Inflammatory macrophage treated with lipopolysaccharide for 1 hour (primary cell): ENCODE results near the gene TPSB2.
"Not testable (repeated sequence)": the region's sequence is repeated elsewhere in the genome, so short reads cannot be mapped to it uniquely, and the experiment has no call there.

Source experiments
- DNase-seq, 2 donors: peaks; one replicate each; pipeline ENCODE4 v3.0.0-alpha.2; 2020 to 2022

Gene TPSB2

DNA sequence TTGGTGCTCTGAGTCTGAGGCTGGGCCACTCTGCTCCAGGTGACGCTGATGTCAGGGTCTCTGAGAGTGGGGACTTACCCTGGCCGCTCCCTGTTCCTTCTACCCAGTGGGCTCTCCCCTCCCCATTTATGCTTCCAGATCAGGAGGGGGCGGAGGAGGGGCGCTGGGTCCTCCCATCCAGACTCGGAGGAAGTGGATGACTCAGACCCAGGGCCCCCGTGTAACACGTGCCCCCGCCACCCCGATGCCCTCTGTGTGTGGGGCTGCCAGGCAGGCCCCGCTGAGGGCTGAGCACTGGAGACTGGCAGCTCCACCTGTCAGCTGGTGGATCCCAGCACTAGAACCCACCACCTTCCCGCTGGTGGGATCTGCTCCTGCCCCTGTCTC is at the start of gene TPSB2:
Gene TPSB2 (minus strand): TSS at position 101 of the 387 bp plus-strand sequence. CDS start 233 bp downstream, outside the sequence.
- DNase-seq, result not testable (repeated sequence)

DNA sequence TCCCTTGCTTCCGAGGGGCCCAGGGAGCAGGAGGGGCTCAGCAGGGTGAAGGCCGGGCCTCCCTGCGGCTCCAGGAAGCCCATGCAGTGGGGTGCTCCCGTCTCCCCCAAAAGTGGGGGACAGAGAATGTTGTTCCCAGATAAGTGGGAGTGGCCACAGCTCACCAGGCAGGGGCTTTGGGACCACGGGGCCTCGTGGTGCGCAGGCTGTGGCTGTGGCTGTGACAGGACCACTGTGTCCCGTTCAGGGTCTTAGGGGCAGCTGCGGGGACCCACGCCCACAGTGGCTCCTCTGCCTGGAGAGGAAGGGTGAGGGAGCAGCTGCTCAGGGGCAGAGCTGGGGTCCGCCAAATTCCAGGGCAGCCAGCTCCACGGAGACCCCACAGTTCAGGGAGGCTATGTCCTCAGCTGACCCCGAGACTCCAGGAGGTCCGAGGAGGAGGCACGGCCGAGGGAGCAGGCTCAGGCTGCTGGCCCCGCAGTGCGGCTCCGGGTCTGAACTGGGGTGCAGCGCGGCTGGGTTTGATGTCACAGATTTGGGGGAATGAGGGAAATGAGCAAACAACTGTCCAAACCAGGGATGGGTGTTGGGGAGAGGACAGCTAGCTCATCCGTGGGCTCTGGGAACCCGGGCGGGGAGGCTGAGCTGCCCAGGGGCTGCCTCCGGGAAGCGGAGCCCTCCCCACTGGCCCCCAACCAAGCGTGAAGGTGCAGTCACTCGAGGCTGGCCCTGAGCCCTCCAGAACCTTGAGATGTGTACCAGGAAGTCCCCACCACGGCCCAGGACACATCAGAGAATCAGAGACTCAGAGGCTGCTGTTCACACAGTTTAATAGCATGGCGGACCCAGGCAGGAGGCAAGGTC is 49.3 kb upstream of the TPSB2 start:
- DNase-seq, result no peak

DNA sequence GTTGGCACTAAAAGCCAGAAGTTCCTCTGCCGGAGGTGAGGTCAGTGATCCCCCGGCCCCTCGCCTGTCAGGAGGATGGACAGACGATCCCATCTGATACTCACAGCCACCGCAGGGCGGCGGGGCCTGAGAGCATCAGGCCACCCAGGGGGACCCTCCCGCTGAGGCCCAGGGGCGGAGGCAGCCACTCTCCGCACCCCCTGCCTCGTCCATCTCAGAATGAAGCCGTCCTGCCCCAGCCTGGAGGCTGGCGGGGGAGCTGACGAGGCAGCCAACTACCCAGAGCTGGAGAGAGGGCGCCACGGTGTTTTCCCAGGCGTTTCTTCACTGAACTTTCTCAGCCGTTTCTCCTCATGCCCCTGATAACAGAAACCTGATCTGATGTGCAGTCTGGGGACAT is 48.5 kb upstream of the TPSB2 start:
- DNase-seq, result no peak

DNA sequence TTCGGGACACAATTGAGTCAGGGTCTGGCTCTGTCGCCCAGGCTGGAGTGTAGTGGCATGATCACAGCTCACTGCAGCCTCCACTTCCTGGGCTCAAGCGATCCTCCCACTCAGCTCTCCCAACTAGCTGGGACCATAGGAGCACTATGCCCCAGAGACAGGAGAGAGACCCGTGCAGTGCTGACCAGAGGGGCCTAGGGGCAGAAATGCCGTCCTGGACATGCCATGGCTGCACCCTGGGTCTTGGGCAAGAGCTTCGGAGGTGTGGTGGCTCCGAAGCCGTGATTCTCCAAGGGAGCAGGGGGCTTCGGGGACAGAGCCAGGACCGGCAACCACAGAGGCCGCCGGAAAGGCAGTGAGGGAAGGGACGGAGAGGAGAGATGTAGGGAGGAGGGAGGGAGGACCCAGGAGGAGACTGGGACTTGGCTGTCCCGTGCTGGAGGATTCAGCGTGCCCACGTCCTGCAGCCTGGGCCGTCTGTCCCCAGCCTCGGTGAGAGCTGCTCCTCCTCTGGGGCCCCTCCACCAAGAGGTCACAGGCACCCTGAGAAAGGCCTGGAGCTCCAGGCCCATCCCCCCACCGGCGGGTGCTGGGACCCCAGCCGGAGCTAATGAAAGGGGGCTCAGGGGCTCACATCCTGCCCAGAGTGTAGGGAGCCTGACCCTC is 47.8 kb upstream of the TPSB2 start:
- DNase-seq, result no peak

DNA sequence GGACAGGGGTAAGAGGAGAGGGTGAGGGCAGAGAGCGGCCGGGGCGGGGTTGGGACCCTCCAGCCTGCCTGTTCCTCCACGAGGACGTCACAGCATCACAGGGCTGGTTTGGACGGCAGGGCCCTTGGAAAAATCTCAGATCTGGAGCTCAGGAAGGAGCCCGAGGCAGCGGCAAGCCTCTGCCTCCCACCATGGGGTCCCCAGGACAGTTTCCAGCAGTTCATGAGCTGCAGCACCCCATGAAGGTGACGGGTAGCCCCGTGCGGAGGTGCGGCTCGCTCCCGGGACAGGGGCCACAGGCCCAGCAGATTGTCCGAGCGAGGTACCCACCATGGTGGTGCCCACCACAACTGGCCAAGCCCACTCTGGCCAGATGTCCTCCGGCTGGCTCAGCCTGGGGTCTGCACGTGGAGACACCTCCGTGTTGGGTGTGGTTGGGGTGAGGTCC is 47.2 kb upstream of the TPSB2 start:
- no peak for DNase-seq

DNA sequence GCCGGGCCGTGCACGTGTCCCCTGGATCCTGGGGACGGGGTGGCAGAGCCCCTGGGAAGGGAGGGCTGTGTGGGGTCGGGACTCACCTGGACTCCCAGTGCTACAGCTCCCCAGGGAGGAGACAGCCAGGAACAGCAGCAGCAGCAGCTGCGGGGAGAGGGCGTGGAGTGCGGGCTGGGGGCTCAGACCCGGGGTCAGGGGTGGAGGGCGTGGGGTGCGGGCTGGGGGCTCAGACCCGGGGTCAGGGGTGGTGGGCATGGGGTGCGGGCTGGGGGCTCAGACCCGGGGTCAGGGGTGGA is 46.5 kb upstream of the TPSB2 start:
- DNase-seq, result no peak

DNA sequence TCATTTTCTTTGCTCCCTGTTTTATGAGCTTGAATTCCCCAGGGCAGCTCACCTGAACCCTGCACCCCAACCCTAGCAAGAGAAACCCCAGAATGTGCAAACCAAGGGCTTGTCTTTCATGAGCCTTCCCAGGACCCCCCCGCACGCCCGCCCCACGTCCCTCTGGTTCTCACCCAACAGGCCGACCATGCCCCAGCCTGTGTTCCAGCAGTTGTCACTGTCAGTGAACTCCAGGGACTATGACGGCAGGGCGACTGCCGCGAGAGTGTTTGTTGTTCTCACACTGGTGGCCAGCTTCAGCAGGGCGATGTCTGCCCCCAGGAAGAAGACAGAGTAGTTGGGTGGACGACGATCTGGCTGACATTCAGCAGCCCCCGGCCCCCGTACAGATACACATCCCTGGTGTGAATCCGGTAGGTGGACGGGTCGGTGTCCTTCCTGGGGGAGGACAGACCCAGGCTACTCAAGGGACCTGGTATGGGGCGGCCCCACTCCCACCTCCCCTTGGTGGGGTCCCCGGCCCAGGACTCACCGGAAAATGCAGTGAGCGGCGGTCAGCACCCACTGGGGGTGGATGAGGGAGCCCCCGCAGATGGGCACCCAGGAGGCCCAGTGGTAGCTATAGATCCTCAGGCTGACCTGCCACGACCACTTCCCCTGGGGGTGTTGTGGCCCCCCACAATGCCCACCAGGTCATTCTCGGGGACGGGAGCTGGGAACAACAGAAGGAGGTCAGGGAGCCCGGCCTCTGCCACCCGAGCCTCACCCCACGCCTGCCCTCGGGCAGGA is 46.0 kb upstream of the TPSB2 start:
- DNase-seq, result no peak

DNA sequence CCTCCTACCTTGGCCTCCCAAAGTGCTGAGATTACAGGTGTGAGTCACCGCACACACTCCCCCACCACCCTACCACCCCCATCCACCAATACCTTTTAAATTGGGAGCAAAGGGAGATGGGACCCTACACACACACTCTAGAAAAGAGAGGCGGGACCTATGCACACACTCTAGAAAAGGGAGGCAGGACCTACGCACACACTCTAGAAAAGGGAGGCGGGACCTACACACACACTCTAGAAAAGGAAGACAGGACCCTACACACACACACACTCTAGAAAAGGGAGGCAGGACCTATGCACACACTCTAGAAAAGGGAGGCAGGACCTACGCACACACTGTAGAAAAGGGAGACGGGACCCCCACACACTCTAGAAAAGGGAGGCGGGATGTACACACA is 44.8 kb upstream of the TPSB2 start:
- DNase-seq, result no peak

DNA sequence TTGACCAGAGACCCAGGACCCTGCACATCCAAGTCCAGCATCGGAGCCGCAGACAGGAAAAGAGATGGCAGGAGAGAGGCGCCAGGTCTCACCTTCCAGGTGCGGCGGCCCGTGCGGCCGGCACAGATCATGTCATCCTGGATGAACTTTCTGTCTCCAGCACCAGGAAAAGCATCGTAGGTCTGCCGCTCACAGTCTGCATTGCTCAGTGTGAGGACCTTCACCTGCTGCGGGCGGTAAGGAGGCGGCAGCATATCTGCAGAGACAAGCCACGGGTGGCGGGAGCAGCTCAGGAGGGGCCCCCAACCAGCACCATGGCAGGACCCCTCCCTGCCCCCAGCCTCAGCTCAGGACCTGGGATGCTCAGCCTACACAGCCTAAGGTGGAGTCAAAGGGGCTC is 43.8 kb upstream of the TPSB2 start:
- no peak for DNase-seq

DNA sequence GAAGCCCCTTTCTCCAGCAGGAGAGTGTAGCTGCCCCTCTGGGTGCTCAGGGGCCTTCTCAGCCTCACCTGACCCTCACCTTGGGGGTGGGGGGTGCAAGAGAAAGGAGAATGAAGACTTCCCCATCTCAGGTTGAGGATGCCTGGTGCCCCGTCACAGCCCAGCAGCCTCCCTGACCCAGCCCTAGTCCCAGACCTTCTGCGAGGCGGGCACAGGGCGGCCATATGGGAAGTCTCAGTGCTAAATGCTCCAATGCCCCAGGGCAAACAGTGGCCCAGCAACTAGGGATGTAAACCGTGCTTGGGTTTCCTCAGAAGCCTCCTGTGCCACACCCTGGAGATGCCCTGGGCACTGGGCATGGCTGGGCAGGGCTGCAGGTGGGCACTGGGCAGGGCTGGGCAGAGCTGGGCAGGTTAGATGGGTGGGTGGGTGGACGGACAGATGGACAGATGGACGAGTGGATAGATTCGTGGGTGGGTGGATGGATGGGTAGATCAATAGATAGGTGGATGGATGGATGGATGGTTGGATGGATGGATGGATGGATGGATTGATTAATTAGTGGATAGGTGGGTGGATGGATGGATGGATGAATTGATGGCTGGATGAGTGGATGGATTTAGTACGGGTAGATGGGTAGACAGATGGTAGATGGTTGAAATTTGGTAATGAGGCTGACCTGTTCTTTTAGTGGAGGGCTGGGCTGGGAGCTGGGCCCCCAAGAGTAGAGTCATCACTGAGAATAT is 42.6 kb upstream of the TPSB2 start:
- DNase-seq, result no peak

DNA sequence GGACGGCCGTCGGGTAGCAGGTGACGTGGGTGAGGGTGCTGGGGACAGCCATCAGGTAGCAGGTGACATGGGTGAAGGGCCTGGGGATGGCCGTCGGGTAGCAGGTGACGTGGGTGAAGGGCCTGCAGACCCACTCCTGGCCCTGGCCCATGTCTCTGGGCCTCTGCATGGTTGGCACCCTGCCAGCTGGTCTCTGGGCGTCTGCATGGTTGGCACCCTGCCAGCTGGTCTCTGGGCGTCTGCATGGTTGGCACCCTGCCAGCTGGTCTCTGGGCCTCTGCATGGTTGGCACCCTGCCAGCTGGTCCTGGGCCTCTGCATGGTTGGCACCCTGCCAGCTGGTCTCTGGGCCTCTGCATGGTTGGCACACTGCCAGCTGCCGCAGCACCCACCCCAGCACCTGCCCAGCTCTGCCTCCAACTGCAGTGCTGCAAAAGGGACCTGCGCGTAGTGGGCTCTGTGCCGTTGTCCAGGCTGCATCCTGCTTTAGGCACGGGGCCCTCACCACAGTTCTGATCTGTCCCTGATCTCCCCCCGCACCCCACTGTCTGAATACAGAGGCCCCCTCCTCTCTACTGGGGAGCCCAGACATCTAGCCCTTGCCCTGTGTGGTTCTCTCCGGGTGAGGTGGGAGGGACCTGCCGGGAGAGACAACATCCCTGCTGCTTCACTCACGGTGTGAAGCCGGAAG is 41.9 kb upstream of the TPSB2 start:
- DNase-seq, result not testable (repeated sequence)

DNA sequence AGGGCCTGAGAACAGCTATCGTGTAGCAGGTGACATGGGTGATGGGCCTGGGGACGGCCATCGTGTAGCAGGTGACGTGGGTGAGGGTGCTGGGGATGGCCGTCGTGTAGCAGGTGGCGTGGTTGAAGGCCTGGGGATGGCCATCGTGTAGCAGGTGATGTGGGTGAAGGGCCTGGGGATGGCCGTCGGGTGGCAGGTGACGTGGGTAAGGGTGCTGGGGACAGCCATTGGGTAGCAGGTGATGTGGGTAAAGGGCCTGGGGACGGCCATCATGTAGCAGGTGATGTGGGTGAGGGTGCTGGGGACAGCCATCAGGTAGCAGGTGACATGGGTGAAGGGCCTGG is 41.4 kb upstream of the TPSB2 start:
- DNase-seq, result no peak

DNA sequence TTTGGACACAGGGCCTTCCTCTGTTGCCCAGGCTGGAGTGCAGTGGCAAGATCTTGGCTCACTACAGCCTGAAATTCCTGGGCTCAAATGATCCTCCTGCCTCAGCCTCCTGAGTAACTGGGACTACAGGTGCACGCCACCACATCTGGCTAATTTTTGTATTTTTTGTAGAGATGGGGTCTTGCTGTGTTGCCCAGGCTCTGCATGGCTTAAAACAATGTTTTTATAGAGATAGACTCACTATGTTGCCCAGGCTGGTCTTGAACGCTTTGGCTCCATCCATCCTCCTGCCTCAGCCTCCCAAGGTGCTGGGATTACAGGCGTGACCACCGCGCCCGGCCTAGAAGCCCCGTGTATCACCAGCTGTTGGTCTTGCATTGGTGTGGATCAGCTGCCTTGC is 39.4 kb upstream of the TPSB2 start:
- DNase-seq, result not testable (repeated sequence)

DNA sequence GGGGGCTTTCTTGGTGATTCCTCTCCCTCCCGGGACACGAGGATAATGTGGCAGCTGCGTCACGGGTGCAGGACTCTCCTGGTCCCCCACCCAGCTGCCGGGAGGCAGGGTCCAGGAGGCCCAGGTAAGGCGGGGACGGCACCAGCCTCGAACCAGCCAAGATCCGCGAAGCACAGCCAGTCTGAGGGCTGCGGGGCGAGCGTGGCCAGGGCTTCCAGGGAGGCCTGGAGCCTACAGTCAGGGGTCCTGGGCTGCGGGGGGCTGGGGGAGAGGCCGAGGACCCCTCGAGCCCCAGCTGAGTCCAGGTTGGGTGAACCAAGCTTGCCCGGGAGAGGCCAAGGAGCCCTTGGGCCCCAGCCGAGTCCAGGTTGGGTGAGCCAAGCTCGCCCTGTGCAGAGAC is 35.8 kb upstream of the TPSB2 start:
- DNase-seq, result no peak

DNA sequence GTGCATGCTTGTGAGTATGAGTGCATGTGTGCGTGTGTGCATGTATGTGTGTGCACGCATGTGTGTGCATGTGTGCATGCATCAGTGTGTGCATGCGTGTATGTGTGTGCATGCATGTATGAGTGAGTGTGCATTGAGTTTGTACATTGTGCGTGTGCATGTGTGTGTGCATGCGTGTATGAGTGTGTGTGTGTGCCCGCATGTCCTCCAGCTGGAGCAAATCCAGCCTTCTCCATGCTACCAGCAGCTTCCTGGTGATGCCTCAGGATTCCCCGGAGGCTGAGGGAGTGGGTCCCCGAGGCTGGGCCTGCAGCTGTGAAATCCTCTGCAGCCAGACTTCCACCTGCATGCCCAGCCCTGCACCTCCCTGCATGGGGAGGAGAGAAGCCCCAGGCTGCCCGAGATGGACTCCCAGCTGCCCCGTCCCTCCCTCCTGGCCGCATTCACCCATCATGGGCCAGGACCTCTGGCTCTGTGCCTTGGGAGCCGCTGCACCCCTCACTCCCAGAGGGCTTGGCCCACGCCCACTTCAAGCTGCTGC is 35.2 kb upstream of the TPSB2 start:
- DNase-seq, result no peak

DNA sequence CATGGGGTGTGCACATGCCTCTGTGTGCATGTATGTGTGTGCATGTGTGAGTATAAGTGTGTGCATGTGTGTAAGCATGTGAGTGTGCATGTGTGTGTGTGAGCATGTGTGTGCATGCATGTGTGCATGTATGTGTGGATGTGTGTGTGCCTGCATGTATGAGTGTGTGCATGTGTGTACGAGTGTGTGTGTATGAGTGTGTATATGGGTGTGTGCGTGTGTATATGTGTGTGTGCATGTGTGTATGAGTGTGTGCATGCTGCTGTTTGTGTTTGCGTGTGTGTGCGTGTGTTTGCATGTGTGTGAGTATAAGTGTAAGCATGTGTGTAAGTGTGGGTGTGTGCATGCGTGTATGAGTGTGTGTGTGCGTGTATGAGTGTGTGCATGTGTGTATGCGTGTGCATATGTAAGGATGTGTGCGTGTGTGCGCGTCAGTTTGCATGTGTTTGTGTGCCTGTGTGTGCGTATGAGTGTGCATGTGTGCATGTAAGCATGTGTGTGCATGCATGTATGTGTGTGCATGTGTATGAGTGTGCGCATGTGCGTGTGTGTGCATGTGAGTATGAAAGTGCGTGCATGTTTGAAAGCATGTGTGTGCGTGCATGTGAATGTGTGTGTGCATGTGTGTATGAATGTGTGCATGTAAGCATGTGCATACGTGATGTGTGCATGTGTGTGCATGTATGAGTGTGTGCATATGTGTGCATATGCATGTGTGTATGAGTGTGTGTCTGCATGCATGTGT is 34.5 kb upstream of the TPSB2 start:
- DNase-seq, result no peak

DNA sequence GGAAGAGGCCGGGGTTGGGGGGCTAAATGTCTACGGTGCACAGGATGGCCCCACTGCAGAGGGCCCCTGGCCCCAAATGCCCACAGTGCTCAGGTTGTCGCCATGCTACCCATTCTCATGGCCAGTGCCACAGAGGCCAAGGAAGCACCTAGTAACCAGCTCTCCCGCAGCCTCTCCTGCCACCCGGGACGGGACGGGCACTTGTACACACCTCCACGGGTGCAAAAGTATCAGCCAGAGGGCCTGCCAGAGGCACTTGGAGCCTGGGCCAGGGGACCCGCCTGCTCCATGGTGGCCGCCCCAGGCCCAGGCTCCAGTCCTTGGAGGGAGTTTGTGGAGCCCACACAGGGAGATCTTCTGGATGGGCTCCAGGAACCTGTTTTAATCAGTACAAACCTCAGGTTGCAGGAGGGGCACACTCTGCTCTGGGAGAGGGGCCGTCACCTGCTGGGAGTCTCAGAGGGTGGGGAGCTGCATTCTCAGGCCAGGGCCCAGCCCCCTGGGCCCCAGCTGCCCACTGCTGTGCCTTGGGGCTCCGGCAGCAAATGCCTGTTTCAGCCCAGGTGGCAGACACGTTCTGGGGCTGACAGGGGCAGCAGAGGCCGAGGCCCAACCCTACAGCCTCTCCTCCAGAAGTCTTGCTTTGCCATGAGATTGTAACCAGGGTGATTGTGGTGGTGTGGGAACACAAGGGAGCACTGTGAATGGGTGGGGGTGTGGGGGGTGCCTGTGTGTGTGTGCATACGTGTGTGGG is 33.8 kb upstream of the TPSB2 start:
- DNase-seq, result no peak

DNA sequence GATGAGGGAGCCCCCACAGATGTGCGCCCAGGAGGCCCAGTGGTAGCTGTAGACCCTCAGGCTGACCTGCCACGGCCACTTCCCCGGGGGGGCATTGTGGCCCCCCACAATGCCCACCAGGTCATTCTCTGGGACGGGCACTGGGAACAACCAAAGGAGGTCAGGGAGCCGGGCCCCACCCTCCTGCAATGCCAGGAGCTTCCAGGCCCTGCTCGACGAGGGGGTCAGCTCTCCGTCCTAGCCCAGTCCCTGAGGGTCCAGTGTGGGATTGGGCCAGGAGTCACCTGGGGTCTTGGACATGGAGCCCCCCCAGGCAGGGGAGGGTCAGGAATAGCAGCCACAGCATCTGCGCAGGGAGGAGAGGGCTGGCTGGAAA is 32.9 kb upstream of the TPSB2 start:
- no peak for DNase-seq

DNA sequence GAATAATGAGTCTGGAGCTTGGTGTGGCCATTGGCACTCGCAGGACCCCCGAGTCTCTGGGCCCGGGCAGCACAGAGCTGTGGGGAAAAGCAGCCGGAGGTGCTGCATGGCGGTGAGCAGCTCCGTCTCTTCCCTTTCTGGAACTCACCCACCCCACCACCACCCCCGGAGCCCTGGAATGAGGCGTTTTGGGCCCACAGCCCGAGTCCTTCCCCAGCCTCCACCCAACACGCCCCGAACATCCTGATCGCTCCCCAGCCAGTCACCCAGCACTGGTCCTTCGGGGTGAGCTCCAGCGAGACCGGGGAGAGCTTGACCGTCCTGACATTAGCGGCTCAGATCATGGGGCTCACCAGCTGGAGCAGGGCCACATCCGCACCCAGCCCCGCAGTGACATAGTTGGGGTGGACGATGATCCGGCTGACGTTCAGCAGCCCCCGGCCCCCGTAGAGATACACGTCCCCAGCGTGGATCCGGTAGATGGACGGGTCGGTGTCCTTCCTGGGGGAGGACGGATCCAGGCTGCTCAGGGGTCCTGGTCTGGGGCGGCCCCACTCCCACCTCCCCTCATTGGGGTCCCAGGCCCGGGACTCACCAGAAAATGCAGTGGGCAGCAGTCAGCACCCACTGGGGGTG is 32.3 kb upstream of the TPSB2 start:
- DNase-seq, result no peak
